Upper lobe of right lung (tissue), 1 donor: Measurements from ENCODE around the gene GREB1. TPM values are rescaled to one million over a fixed set of nuclear protein-coding genes. Genes with fewer than 3 reads are reported as not detected.

Source experiments
- ATAC-seq: fragments of 200-7000 bp; cut with Tn5 transposase; one replicate; pipeline ENCODE4 v1.9.1; 2020; ENCODE audit warnings: mild to moderate bottlenecking, moderate library complexity
- DNase-seq: peaks from one replicate; pipeline ENCODE4 v3.0.0-alpha.2; 2020
- H3K27ac ChIP-seq: fragments of 200-600 bp; one replicate; pipeline ENCODE4 v1.8.0; 2022
- H3K27me3 ChIP-seq: fragments of 200-600 bp; one replicate; pipeline ENCODE4 v1.8.0; 2022; ENCODE audit warnings: mild to moderate bottlenecking
- H3K36me3 ChIP-seq: fragments of 200-600 bp; one replicate; pipeline ENCODE4 v1.8.0; 2022
- H3K4me1 ChIP-seq: fragments of 200-600 bp; one replicate; pipeline ENCODE4 v1.8.0; 2022
- H3K4me3 ChIP-seq: fragments of 200-600 bp; one replicate; pipeline ENCODE4 v1.8.0; 2022; ENCODE audit warnings: mild to moderate bottlenecking
- H3K9me3 ChIP-seq: fragments of 200-600 bp; one replicate; pipeline ENCODE4 v1.8.0; 2022
- CTCF ChIP-seq: fragments of 200-600 bp; IDR thresholded peaks from one replicate; pipeline ENCODE4 v1.8.0; 2022; ENCODE audit warnings: antibody characterized with exemption
- intact Hi-C: fragments of 100-400 bp; cut with DNase I; formaldehyde crosslinking; loops from one replicate; pipeline ENCODE4 v1.11.0; 2022
- total RNA-seq: library from RNA; stranded (reverse); fragmentation: NEBNext Ultra II Directional; extraction: Animal tissue kit (Norgen Biotek cat#: 25700); gene quantifications from one replicate; pipeline ENCODE4 v1.2.1, GENCODE V29; 2021
- donor health status: DM: no; HTN: yes; CAD: no; lungs with severe emphysema.

GREB1 gene
- total RNA-seq, 1 donor from 2014 or later, result 0.90 TPM

- DNase-seq (no peak), ATAC-seq (no peak)
- H3K4me1 ChIP-seq, result no peaks in the 10 kb centered on the region
- H3K4me3 ChIP-seq, result no peak overlapping the region
- no peak for TF ChIP-seq CTCF
- no peaks in the 10 kb centered on the region for H3K9me3 ChIP-seq
- H3K36me3 ChIP-seq, result no peaks in the 10 kb centered on the region
- H3K27me3 ChIP-seq, result no peaks in the 10 kb centered on the region
- no peak overlapping the region for H3K27ac ChIP-seq
- intact Hi-C loops, result no loop called here
Observed at GRCh38 chr2:11613297-11613696, 79.5 kb downstream of the GREB1 start.

DNA sequence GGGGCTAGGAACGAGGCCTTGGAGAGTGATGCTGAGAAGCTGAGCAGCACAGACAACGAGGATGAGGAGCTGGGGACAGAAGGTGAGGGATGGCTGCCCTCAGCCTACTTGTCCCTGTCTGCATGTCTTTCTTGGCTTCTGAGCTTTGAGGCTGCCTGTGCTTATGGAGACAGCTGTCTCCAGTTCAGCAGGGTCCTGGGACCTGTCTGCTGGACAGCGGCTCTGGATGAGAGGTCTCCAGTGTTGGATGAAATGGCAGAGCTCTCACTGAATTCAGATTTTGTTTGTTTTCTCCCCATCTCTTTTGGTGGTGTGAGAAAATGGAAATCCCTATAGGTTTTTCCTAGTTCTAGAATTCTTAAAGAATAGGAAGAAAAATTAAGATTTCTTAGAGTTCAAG lies 81.4 kb downstream of the GREB1 start:
- H3K36me3 ChIP-seq, result no peaks in the 10 kb centered on the region
- no peaks in the 10 kb centered on the region for H3K27me3 ChIP-seq
- H3K4me3 ChIP-seq, result no peak overlapping the region
- TF ChIP-seq CTCF, result no peak
- DNase-seq (no peak), ATAC-seq (no peak)
- no peaks in the 10 kb centered on the region for H3K4me1 ChIP-seq
- no peak overlapping the region for H3K27ac ChIP-seq
- H3K9me3 ChIP-seq, result no peaks in the 10 kb centered on the region
- intact Hi-C loops, result no loop called here

DNA sequence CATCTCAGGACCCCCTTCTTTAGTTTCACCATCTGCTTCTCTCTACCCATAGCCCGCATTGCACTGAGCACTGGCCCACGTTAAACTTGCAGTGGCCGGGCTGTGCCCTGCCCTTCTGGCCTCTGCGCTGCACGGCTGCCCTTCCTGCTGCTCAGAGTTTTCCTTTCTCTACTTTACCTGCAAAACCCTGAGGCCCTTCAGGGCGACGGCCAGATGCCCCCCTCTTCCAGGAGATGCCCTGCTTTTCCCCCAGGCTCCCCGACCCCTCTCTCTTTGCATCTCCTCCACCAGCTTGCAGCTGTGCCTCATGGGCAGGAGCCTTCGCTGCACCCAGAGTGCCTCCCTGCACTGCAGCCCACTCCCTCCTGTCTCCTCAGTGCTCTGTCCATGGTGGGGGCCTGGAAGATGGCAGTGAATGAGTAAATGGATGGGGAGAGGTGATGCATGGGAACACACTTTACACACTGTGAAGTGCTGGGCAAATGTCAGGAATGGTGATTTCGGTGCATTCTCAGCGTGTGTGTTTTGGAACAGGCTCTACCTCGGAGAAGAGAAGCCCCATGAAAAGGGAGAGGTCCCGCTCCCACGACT lies 82.3 kb downstream of the GREB1 start:
- H3K27me3 ChIP-seq, result no peaks in the 10 kb centered on the region
- no peaks in the 10 kb centered on the region for H3K4me1 ChIP-seq
- H3K4me3 ChIP-seq, result no peak overlapping the region
- H3K27ac ChIP-seq, result no peak overlapping the region
- H3K36me3 ChIP-seq, result no peaks in the 10 kb centered on the region
- no peaks in the 10 kb centered on the region for H3K9me3 ChIP-seq
- intact Hi-C loops, result no loop called here
- DNase-seq (no peak), ATAC-seq (no peak)
- TF ChIP-seq CTCF, result no peak

GRCh38 chr2:11616851-11617415 lies 83.1 kb downstream of the GREB1 start:
- Histone ChIP-seq H3K27ac (no peak overlapping the region), H3K27me3 (no peaks in the 10 kb centered on the region), H3K9me3 (no peaks in the 10 kb centered on the region), H3K36me3 (no peaks in the 10 kb centered on the region), H3K4me3 (no peak overlapping the region), H3K4me1 (no peaks in the 10 kb centered on the region)
- no peak for DNase-seq
- intact Hi-C loops, result no loop called here
- no peak for ATAC-seq
- TF ChIP-seq CTCF, result no peak

- Histone ChIP-seq H3K4me1 (no peaks in the 10 kb centered on the region), H3K9me3 (no peaks in the 10 kb centered on the region), H3K36me3 (no peaks in the 10 kb centered on the region), H3K27me3 (no peaks in the 10 kb centered on the region), H3K27ac (no peak overlapping the region), H3K4me3 (no peak overlapping the region)
- TF ChIP-seq CTCF, result no peak
- peak; percentile 3 for ATAC-seq
- DNase-seq, result no peak
- intact Hi-C loops, result no loop called here
Observed at GRCh38 chr2:11617527-11617926, 83.7 kb downstream of the GREB1 start.
